Measurements from ENCODE around the gene FARS2. TPM values are rescaled to one million over a fixed set of nuclear protein-coding genes. Genes with fewer than 3 reads are reported as not detected.

The FARS2 gene
- total and polyA plus RNA-seq, 5 donors: 13.9 to 19.6 (median 16.7) TPM

GRCh38 chr6:5345324-5345723 is 84.0 kb downstream of the FARS2 start:
- ATAC-seq (no peak), DNase-seq (no peak)
- H3K4me3 ChIP-seq (ENCODE audit: low read length): no peak overlapping the region
- no peaks in the 10 kb centered on the region for H3K4me1 ChIP-seq (ENCODE audit: control insufficient read depth, insufficient read depth, low read length)
- WGBS: 76% methylated on average over 6 of the region's 6 CpGs
- intact Hi-C loops (cut with DNase I): no loop called here
- no peaks in the 10 kb centered on the region for H3K27me3 ChIP-seq (ENCODE audit: control insufficient read depth, insufficient read depth)
- H3K27ac ChIP-seq (ENCODE audit: low read length): peak overlapping the region; percentile 16
- no peaks in the 10 kb centered on the region for H3K9me3 ChIP-seq (ENCODE audit: control insufficient read depth, low read length)

GRCh38 chr6:5351552-5352210 is 90.4 kb downstream of the FARS2 start:
- ATAC-seq (no peak), DNase-seq (no peak)
- Histone ChIP-seq H3K27ac (ENCODE audit: low read length) (no peak overlapping the region), H3K9me3 (ENCODE audit: control insufficient read depth, low read length) (no peaks in the 10 kb centered on the region), H3K4me3 (ENCODE audit: low read length) (no peak overlapping the region), H3K27me3 (ENCODE audit: control insufficient read depth, insufficient read depth) (no peaks in the 10 kb centered on the region), H3K4me1 (ENCODE audit: control insufficient read depth, insufficient read depth, low read length) (no peaks in the 10 kb centered on the region)
- intact Hi-C loops (cut with DNase I): no loop called here
- 91% methylated on average over 6 of the region's 6 CpGs for WGBS

GRCh38 chr6:5353971-5354370 is 92.7 kb downstream of the FARS2 start:
- Histone ChIP-seq H3K9me3 (ENCODE audit: control insufficient read depth, low read length) (no peaks in the 10 kb centered on the region), H3K4me1 (ENCODE audit: control insufficient read depth, insufficient read depth, low read length) (no peaks in the 10 kb centered on the region), H3K27me3 (ENCODE audit: control insufficient read depth, insufficient read depth) (no peaks in the 10 kb centered on the region), H3K4me3 (ENCODE audit: low read length) (no peak overlapping the region), H3K27ac (ENCODE audit: low read length) (no peak overlapping the region)
- ATAC-seq: no peak
- DNase-seq: no peak
- WGBS: 88% methylated on average over 1 of the region's 1 CpG
- intact Hi-C loops (cut with DNase I): no loop called here

GRCh38 chr6:5357486-5357885 is 96.2 kb downstream of the FARS2 start:
- peaks cover 1% of the 10 kb centered on the region for H3K4me1 ChIP-seq (ENCODE audit: control insufficient read depth, insufficient read depth, low read length)
- no peaks in the 10 kb centered on the region for H3K9me3 ChIP-seq (ENCODE audit: control insufficient read depth, low read length)
- intact Hi-C loops (cut with DNase I): no loop called here
- H3K4me3 ChIP-seq (ENCODE audit: low read length): no peak overlapping the region
- no peak overlapping the region for H3K27ac ChIP-seq (ENCODE audit: low read length)
- WGBS: 96% methylated on average over 1 of the region's 1 CpG
- ATAC-seq (no peak), DNase-seq (no peak)
- H3K27me3 ChIP-seq (ENCODE audit: control insufficient read depth, insufficient read depth): no peaks in the 10 kb centered on the region

GRCh38 chr6:5359417-5359816 is 98.1 kb downstream of the FARS2 start:
- WGBS: 64% methylated on average over 2 of the region's 2 CpGs
- Histone ChIP-seq H3K4me1 (ENCODE audit: control insufficient read depth, insufficient read depth, low read length) (peaks cover 1% of the 10 kb centered on the region), H3K27me3 (ENCODE audit: control insufficient read depth, insufficient read depth) (no peaks in the 10 kb centered on the region), H3K4me3 (ENCODE audit: low read length) (no peak overlapping the region), H3K27ac (ENCODE audit: low read length) (no peak overlapping the region), H3K9me3 (ENCODE audit: control insufficient read depth, low read length) (no peaks in the 10 kb centered on the region)
- DNase-seq (no peak), ATAC-seq (no peak)
- intact Hi-C loops (cut with DNase I): no loop called here

- Histone ChIP-seq H3K27me3 (ENCODE audit: control insufficient read depth, insufficient read depth) (no peaks in the 10 kb centered on the region), H3K9me3 (ENCODE audit: control insufficient read depth, low read length) (no peaks in the 10 kb centered on the region), H3K4me3 (ENCODE audit: low read length) (no peak overlapping the region), H3K27ac (ENCODE audit: low read length) (no peak overlapping the region), H3K4me1 (ENCODE audit: control insufficient read depth, insufficient read depth, low read length) (peaks cover 1% of the 10 kb centered on the region)
- 52% methylated on average over 2 of the region's 2 CpGs for WGBS
- intact Hi-C loops (cut with DNase I): no loop called here
- DNase-seq (no peak), ATAC-seq (no peak)
Observed at GRCh38 chr6:5361396-5361795, 100.1 kb downstream of the FARS2 start.

- Histone ChIP-seq H3K4me3 (ENCODE audit: low read length) (no peak overlapping the region), H3K27ac (ENCODE audit: low read length) (no peak overlapping the region), H3K27me3 (ENCODE audit: control insufficient read depth, insufficient read depth) (no peaks in the 10 kb centered on the region), H3K4me1 (ENCODE audit: control insufficient read depth, insufficient read depth, low read length) (peaks cover 5% of the 10 kb centered on the region), H3K9me3 (ENCODE audit: control insufficient read depth, low read length) (no peaks in the 10 kb centered on the region)
- ATAC-seq: no peak
- intact Hi-C loops (cut with DNase I): no loop called here
- 92% methylated on average over 4 of the region's 4 CpGs for WGBS
- DNase-seq: no peak
Observed at GRCh38 chr6:5365436-5366195, 104.3 kb downstream of the FARS2 start.

- H3K27ac ChIP-seq (ENCODE audit: low read length): no peak overlapping the region
- H3K27me3 ChIP-seq (ENCODE audit: control insufficient read depth, insufficient read depth): no peaks in the 10 kb centered on the region
- no peaks in the 10 kb centered on the region for H3K9me3 ChIP-seq (ENCODE audit: control insufficient read depth, low read length)
- 64% methylated on average over 3 of the region's 3 CpGs for WGBS
- ATAC-seq: no peak
- no peak for DNase-seq
- intact Hi-C loops (cut with DNase I): no loop called here
- peaks cover 5% of the 10 kb centered on the region for H3K4me1 ChIP-seq (ENCODE audit: control insufficient read depth, insufficient read depth, low read length)
- H3K4me3 ChIP-seq (ENCODE audit: low read length): no peak overlapping the region
Observed at GRCh38 chr6:5366941-5367340, 105.6 kb downstream of the FARS2 start.

- DNase-seq (no peak), ATAC-seq (no peak)
- Histone ChIP-seq H3K27me3 (ENCODE audit: control insufficient read depth, insufficient read depth) (no peaks in the 10 kb centered on the region), H3K4me3 (ENCODE audit: low read length) (no peak overlapping the region), H3K4me1 (ENCODE audit: control insufficient read depth, insufficient read depth, low read length) (peaks cover 5% of the 10 kb centered on the region), H3K27ac (ENCODE audit: low read length) (no peak overlapping the region), H3K9me3 (ENCODE audit: control insufficient read depth, low read length) (no peaks in the 10 kb centered on the region)
- intact Hi-C loops (cut with DNase I): no loop called here
- 59% methylated on average over 2 of the region's 2 CpGs for WGBS
Observed at GRCh38 chr6:5367510-5367909, 106.2 kb downstream of the FARS2 start.

- no peaks in the 10 kb centered on the region for H3K4me1 ChIP-seq (ENCODE audit: control insufficient read depth, insufficient read depth, low read length)
- no peak overlapping the region for H3K4me3 ChIP-seq (ENCODE audit: low read length)
- no peak overlapping the region for H3K27ac ChIP-seq (ENCODE audit: low read length)
- DNase-seq: no peak
- no peak for ATAC-seq
- H3K27me3 ChIP-seq (ENCODE audit: control insufficient read depth, insufficient read depth): no peaks in the 10 kb centered on the region
- over 99% methylated on average over 2 of the region's 2 CpGs for WGBS
- H3K9me3 ChIP-seq (ENCODE audit: control insufficient read depth, low read length): no peaks in the 10 kb centered on the region
- intact Hi-C loops (cut with DNase I): no loop called here
Observed at GRCh38 chr6:5373430-5373829, 112.1 kb downstream of the FARS2 start.

GRCh38 chr6:5378331-5378730 is 117.0 kb downstream of the FARS2 start:
- no peak for DNase-seq
- no peak for ATAC-seq
- Histone ChIP-seq H3K27ac (ENCODE audit: low read length) (no peak overlapping the region), H3K4me1 (ENCODE audit: control insufficient read depth, insufficient read depth, low read length) (no peaks in the 10 kb centered on the region), H3K27me3 (ENCODE audit: control insufficient read depth, insufficient read depth) (no peaks in the 10 kb centered on the region), H3K4me3 (ENCODE audit: low read length) (no peak overlapping the region), H3K9me3 (ENCODE audit: control insufficient read depth, low read length) (no peaks in the 10 kb centered on the region)
- intact Hi-C loops (cut with DNase I): no loop called here
- 76% methylated on average over 6 of the region's 6 CpGs for WGBS

Data from right cardiac atrium (tissue), 5 donors.